Measurements from ENCODE around the gene CDYL.

DNA sequence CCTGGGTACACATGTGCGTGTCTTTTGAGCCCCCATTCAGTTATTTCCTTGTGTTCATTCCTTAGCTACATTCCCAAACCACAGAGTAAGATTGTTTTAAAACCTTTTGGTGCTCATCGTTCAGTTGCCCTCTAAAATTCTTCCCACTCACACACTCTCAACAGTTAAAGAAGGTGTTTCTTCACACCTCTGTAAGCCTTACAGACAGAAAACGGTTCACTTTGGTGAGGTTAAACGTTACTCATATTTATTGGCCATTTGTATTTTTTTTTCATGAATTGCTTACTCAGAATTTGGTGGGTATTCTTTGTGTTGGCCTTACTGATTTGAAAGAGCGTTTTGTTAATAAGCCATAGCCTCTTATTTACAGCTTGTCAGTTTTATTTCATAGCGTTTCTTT is 97.7 kb downstream of the CDYL start:
- TF ChIP-seq CTCF (IDR thresholded peaks at IDR 0.05; ENCODE audit: insufficient read depth, low read length, poor library complexity, severe bottlenecking): no peak
- no peak for TF ChIP-seq EZH2phosphoT487 (conservative IDR thresholded peaks at IDR 0.05; ENCODE audit: low read length)

Data from SU-DHL-6 (cell line).